Lung (tissue), 12 donors: Measurements from ENCODE around the gene AFAP1. TPM values are rescaled to one million over a fixed set of nuclear protein-coding genes. Genes with fewer than 3 reads are reported as not detected.

Source experiments
- ATAC-seq: fragments of 200-7000 bp; cut with Tn5 transposase; one replicate; pipeline ENCODE4 v1.9.1; 2020; ENCODE audit warnings: moderate number of reproducible peaks; ENCODE audit not compliant: insufficient read depth, low FRiP score
- DNase-seq, 3 donors: peaks; one replicate each; pipeline ENCODE4 v3.0.0-alpha.2; 2013 to 2017
- H3K27ac ChIP-seq, 2 donors: one replicate each; pipeline ENCODE4 v1.5.1; 2013; ENCODE audit warnings: mild to moderate bottlenecking in 2 of 2, moderate library complexity in 2 of 2, control low read depth in 1 of 2, inconsistent platforms in 1 of 2, low read depth in 1 of 2, low read length in 1 of 2
- H3K27me3 ChIP-seq, 3 donors: one replicate each; pipeline ENCODE4 v1.5.1; 2013; ENCODE audit warnings: low read length in 2 of 3; ENCODE audit not compliant: control insufficient read depth in 3 of 3, insufficient read depth in 3 of 3
- H3K36me3 ChIP-seq, 4 donors: one replicate each; pipeline ENCODE4 v1.5.1; 2013; ENCODE audit warnings: low read length in 4 of 4, mild to moderate bottlenecking in 1 of 4, moderate library complexity in 1 of 4; ENCODE audit not compliant: control insufficient read depth in 4 of 4, insufficient read depth in 4 of 4
- H3K4me1 ChIP-seq, 5 donors: one replicate each; pipeline ENCODE4 v1.5.1; 2013; ENCODE audit warnings: low read length in 5 of 5, mild to moderate bottlenecking in 2 of 5, moderate library complexity in 1 of 5; ENCODE audit not compliant: control insufficient read depth in 5 of 5, insufficient read depth in 5 of 5
- H3K4me3 ChIP-seq: one replicate; pipeline ENCODE4 v1.5.1; 2013; ENCODE audit warnings: mild to moderate bottlenecking, control low read depth, moderate library complexity
- H3K9ac ChIP-seq, 2 donors: one replicate each; pipeline ENCODE4 v1.5.1; 2013; ENCODE audit warnings: low read length in 2 of 2, control low read depth in 1 of 2; ENCODE audit not compliant: insufficient read depth in 1 of 2
- H3K9me3 ChIP-seq, 4 donors: one replicate each; pipeline ENCODE4 v1.5.1; 2013; ENCODE audit warnings: low read length in 3 of 4, mild to moderate bottlenecking in 1 of 4, moderate library complexity in 1 of 4; ENCODE audit not compliant: control insufficient read depth in 4 of 4, insufficient read depth in 3 of 4
- CTCF ChIP-seq: IDR thresholded peaks from 2 replicates; pipeline ENCODE4 v1.5.1; 2012; ENCODE audit warnings: mild to moderate bottlenecking; ENCODE audit errors: control extremely low read depth, extremely low read depth
- WGBS, 2 donors: extraction: QIAGEN DNeasy Blood & Tissue Kit; methylation state at CpG; one replicate each; pipeline ENCODE4 v1.1.7; 2013; 5-methylcytosine and 5-hydroxymethylcytosine counted together
- polyA plus RNA-seq, 2 donors: library from polyadenylated mRNA; stranded (reverse); fragments of 200-250 nt; gene quantifications; one replicate each; pipeline ENCODE4 v1.2.1, GENCODE V29; 2013
- total RNA-seq, 2 donors: library from RNA; depleted of rRNA in 1 of 2; stranded (reverse); fragments of >200 nt in 1 of 2; gene quantifications; one replicate each; pipeline ENCODE4 v1.2.1, GENCODE V29; 2014 to 2021
- donor health status: control.
- donor health status: control.
- donor health status: Bipolar disorder and iron deficiency.
- donor health status: healthy.
- donor health status: DM: yes; HTN: yes; CAD: no.

AFAP1 gene
- total and polyA plus RNA-seq, 4 donors: 5.3 to 34.1 (median 12.3) TPM

DNA sequence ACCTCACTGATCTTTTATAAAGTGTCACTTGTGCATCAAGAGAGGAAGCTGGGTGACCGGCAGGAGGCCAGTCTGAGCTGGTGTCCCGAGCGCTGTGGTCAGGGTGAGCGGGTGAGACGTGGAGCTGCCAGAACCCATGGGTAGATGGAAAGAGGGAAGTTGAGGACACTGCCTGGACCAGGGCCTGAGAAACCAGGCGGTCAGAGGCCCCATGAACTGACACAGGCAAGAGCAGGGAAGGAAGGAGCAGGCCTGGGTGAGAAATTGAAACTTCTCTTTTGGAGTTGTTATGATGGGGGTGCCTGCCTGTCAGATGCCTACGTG is 192.6 kb downstream of the AFAP1 start:
- Histone ChIP-seq H3K36me3 (no peaks in the 10 kb centered on the region), H3K27ac (no peak overlapping the region), H3K9me3 (no peaks in the 10 kb centered on the region), H3K4me1 (peaks cover 0 to 14% (median 4%) of the 10 kb centered on the region in 5 donors), H3K27me3 (no peaks in the 10 kb centered on the region), H3K4me3 (no peak overlapping the region), H3K9ac (no peak overlapping the region)
- no peak for DNase-seq
- no peak for TF ChIP-seq CTCF
- WGBS, 2 donors: 49 to 83% methylated on average over 7 of the region's 7 CpGs
- ATAC-seq: no peak

DNA sequence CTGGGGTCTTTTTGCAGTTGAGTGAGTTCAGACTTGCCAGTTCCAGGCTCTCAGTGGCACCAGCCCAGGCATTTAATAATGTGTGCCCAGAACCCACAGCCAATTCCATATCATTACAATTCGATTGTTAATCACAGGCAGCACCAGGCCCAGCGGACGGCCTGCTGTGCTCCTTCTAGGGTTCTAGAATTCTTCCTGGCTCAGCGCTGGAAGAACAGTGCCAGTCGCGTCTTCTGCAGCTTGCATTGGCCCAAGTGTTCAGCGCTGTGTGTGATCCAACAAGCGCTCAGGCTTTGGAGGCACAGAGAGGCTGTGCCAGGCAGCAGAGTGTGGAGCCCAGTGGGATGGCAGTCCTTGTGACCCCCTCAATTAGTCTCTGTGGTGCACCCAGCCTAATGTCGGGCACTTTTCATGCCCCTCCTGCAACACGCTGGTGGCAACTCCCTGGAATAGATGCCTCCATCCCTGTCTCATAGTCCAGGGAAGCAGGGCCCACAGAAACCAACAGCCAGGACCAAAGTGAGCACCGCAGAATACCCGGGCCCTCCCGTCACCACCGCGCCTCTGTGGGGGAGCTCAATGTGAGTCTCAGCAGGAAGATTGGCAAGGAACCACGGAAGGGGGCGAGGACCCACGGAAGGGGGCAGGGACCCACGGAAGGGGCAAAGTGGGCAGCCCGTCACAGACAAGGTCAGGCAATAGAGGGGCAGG is 193.2 kb downstream of the AFAP1 start:
- Histone ChIP-seq H3K4me1 (peaks cover 0 to 14% (median 4%) of the 10 kb centered on the region in 5 donors), H3K36me3 (no peaks in the 10 kb centered on the region), H3K27me3 (no peaks in the 10 kb centered on the region), H3K9me3 (no peaks in the 10 kb centered on the region), H3K4me3 (no peak overlapping the region), H3K27ac (no peak overlapping the region), H3K9ac (no peak overlapping the region)
- DNase-seq: no peak
- ATAC-seq: no peak
- WGBS, 2 donors: 92 to 94% methylated on average over 20 of the region's 20 CpGs
- TF ChIP-seq CTCF: no peak

- DNase-seq (no peak), ATAC-seq (no peak)
- H3K27ac ChIP-seq: no peak overlapping the region
- TF ChIP-seq CTCF: no peak
- H3K9me3 ChIP-seq: no peaks in the 10 kb centered on the region
- no peak overlapping the region for H3K4me3 ChIP-seq
- H3K27me3 ChIP-seq: no peaks in the 10 kb centered on the region
- no peak overlapping the region for H3K9ac ChIP-seq
- WGBS, 2 donors: 69 to 86% methylated on average over 15 of the region's 15 CpGs
- no peaks in the 10 kb centered on the region for H3K36me3 ChIP-seq
- H3K4me1 ChIP-seq: peaks cover 0 to 12% (median 4%) of the 10 kb centered on the region in 5 donors
These were observed 194.3 kb downstream of the AFAP1 start for GRCh38 chr4:7745301-7745885.
